Stimulated activated CD4-positive, alpha-beta T cell treated with anti-CD3 and anti-CD28 coated beads, Interleukin-2, amount 100 ng/mL, for 4 hours (primary cell): ENCODE measurements around the gene F2R.
"Not testable (repeated sequence)": the region's sequence is repeated elsewhere in the genome, so short reads cannot be mapped to it uniquely, and the experiment has no call there.

Experiments used
- DNase-seq: peaks from one replicate; pipeline ENCODE4 v3.0.0-alpha.2; 2020; ENCODE audit warnings: low read depth

Gene F2R

DNA sequence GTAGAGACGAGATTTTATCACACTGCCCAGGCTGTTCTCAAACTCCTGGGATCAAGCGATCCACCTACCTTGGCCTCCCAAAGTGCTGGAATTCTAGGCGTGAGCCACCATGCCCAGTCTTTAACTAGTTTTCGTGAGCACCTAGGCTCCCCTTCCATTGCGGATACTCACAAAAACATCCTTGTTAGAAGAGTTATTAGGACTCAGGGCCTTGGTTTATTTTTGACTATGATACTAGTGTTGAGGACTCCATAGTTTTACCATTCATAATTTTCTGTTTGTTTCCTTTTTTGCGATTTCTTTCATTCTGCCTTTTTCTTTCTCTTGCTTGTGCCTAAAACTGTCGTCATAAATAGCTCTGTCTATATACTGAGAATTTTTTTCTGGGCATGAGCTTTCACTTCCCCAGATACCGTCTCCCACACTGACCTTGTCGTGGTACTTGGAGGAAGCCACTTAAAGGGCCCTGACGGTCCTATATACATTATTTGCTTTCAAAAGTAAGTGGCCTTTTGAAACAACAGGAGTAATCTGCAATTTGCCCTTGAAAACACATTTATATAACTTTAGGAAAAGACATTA lies 5.2 kb downstream of the F2R start:
- no peak for DNase-seq

DNA sequence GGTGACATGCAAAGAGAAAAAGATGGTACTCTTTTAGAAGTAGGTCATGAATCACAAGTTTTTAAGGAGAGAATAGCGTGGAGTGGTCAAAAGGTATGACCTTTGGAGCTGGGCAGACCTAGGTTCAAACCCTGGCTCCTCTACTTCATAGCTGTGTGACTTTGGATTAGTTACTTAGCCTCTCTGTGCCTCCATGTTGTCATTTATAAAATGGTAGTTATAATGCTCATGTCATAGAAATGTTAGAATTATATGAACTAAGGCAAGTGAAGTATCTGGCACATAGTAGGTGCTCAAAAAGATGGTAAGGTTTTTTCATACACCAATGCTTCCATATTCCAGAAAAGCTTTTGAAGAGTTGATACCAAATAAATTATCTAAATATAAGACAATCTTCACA lies 7.3 kb downstream of the F2R start:
- no peak for DNase-seq

- no peak for DNase-seq
Measured at GRCh38 chr5:76723906-76724305, 8.0 kb downstream of the F2R start.

- no peak for DNase-seq
Measured at GRCh38 chr5:76724871-76725270, 8.9 kb downstream of the F2R start.

DNA sequence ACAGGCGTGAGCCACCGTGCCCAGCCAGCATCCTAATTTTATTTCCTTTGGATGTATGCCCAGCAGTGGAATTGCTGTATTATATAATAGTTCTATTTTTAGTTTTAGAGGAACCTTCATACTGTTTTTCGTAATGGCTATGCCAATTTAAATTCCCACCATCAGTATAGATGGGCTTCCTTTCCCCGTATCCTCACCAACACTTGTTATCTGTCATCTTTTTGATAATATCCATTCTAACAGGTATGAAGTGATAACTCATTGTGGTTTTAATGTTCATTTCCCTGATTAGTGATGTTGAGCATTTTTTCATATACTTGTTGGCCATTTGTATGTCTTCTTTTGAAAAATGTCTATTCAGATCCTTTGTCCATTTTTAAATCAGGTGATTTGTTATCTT lies 13.0 kb downstream of the F2R start:
- no peak for DNase-seq

DNA sequence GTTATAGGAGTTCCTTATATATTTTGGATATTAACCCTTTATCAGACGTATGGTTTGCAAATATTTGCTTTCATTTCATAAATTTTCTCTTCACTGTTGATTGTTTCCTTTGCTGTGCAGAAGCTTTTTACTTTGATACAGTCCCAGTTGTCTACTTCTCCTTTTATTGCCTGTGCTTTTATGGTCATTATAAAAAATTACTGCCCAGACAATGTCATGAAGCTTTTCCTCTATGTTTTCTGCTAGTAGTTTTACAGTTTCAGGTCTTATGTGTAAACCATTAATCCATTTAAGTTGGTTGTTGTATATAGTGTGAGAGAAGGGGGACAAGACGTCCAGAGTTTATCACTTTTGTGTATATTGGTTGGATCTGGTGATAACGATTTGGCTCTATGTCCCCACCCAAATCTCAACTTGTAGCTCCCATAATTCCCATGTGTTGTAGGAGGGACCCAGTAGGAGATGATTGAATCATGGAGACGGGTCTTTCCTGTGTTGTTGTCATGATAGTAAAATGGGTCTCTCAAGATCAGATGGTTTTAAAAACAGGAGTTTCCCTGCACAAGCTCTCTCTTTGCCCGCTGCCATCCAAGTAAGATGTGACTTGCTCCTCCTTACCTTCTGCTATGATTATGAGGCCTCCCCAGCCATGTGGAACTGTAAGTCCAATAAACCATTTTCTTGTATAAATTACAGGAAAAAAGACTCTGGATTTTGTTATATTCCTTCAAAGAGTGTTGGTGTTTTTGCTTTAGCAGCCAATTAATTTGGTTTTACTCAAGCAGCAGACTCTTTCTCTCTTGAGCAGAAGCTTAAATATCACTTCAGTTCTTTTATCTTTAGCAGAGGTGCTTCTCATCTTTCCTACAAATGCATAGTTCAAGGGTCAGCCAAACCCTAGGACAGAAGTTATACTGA lies 13.7 kb downstream of the F2R start:
- DNase-seq: no peak

DNA sequence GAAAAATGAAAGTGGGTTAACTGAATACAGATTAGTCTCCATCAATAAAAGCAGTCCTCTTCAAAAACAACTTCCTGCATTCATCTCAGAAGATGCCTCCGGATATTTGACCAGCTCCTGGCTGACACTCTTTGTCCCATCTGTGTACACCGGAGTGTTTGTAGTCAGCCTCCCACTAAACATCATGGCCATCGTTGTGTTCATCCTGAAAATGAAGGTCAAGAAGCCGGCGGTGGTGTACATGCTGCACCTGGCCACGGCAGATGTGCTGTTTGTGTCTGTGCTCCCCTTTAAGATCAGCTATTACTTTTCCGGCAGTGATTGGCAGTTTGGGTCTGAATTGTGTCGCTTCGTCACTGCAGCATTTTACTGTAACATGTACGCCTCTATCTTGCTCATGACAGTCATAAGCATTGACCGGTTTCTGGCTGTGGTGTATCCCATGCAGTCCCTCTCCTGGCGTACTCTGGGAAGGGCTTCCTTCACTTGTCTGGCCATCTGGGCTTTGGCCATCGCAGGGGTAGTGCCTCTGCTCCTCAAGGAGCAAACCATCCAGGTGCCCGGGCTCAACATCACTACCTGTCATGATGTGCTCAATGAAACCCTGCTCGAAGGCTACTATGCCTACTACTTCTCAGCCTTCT lies 16.6 kb downstream of the F2R start:
- DNase-seq: no peak

DNA sequence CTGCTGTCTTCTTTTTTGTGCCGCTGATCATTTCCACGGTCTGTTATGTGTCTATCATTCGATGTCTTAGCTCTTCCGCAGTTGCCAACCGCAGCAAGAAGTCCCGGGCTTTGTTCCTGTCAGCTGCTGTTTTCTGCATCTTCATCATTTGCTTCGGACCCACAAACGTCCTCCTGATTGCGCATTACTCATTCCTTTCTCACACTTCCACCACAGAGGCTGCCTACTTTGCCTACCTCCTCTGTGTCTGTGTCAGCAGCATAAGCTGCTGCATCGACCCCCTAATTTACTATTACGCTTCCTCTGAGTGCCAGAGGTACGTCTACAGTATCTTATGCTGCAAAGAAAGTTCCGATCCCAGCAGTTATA lies 17.1 kb downstream of the F2R start:
- no peak for DNase-seq

- DNase-seq: no peak
Measured at GRCh38 chr5:76735762-76736545, 20.0 kb downstream of the F2R start.

DNA sequence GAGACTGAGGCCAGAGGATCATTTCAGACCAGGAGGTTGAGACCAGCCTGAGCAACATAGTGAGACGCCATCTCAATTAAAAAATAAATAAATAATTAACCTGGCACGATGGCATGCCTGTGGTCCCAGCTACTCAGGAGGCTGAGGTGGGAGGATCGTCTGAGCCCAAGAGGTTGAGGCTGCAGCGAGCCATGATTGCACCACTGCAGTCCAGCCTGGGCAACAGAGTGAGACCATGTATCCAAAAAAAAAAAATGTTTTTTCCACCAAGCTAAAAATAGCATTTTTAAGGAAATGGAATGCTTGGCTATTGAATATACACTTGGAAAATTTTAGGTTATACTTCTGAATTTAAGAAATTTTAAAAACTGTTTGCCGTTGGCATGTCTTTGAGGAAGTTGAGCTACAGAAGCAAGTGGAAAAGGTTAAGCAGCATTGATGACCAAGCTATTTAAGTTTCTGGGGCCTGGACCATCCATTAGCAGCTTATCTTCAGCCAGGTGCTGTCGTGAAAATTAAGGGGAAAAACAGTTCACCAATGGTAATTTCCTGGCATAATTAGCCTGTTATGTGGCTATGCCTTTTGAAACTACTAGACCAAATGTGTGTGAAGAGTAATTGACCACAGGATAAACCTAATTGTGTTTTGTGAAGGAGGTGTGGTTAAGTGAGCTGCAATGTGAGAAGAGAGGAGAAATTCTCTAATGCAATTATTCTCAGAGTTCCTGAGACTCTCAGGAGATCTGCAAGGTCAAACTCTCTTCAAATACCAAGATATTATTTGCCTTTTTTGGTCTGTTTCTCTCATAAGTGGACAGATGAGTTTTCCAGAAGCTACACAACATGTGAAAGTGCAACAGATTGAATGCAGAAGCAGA lies 21.0 kb downstream of the F2R start:
- DNase-seq: no peak

- no peak for DNase-seq
Measured at GRCh38 chr5:76737846-76738245, 21.9 kb downstream of the F2R start.

DNA sequence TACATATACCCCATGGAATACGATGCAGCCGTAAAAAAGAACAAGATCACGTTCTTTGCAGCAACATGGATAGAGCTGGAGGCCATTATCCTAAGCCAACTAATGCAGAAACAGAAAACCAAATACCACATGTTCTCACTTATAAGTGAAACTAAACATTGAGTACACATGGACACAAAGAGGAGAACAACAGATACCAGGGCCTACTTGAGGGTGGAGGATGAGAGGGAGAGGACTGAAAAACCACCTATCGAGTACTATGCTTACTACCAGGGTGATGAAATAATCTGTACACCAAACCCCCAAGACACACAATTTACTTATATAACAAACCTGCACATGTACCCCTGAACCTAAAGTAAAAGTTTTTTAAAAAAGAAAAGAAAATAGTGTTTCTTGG lies 25.6 kb downstream of the F2R start:
- not testable (repeated sequence) for DNase-seq

DNA sequence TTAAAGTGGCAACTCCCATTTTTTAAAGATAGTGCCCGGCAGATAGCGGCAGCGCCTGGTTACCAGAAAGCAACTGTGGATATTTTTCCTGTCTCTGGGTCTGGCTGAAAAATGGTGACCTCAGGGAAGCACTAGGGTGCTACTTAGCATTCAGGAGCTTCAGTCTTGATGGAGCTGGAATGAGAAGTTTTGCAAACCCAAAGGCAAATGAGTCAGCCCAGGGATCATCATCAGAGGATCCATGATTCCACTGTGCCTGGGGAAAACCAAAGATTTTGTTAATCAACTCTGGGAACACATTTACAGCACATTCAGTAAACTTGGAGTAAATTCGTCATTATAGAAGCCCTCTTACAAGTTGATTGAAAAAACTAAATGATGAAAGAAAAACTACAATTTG lies 26.7 kb downstream of the F2R start:
- no peak for DNase-seq

DNA sequence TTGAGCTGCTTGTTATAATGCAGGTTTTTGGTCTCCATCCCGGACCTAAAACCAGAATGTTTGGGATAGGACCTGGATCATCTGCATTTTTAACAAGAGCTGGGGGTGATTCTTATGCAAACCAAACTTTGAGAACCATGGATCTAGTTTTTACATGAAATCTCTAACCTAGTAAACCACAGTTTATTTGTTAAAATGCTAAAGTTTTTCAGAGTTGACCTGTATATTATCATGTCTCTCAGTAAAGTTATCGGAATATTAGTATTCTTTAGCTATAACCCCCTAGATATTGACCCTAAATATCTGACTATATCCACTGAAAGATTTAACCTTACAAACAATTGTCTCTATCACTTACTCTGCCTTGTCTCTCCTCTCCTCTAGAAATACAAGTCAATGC lies 28.7 kb downstream of the F2R start:
- DNase-seq: no peak

DNA sequence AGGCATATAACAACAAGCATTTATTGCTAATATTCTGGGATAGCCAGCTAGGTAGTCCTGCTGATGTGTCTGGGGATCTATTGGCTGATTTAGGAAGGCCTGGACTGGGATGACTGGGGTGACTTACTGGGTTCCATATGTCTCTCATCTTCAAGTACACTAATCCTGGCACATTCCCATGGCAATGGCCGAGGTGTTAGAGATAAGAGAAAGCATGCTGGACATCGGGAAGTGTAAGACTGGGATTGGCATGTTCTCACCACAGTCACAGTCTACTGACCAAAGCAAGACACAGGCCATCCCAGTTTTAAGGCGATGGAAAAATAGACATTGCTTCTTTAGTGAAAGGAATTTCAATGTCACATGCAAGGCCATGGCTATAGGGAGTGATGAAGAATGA lies 29.7 kb downstream of the F2R start:
- no peak for DNase-seq

DNA sequence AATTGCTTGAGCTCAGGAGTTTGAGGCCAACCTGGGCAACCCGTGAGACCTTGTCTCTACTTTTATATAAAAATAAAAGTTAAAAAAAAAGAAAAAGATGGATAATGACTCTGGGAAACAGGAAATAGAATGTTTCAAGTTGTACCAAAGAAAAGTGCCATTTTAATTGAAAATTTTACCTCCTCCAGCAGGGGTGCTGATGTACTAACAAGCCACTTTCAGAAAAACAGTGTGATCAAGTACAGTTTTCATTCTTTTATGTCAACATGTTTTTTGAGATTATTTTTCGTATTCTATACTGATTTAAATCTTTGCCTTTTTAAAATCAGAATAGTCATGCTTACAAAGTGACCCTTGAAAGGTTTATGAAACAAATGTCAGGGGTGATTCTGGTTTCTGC lies 30.8 kb downstream of the F2R start:
- no peak for DNase-seq

GRCh38 chr5:76747706-76748105 lies 31.8 kb downstream of the F2R start:
- DNase-seq: no peak

DNA sequence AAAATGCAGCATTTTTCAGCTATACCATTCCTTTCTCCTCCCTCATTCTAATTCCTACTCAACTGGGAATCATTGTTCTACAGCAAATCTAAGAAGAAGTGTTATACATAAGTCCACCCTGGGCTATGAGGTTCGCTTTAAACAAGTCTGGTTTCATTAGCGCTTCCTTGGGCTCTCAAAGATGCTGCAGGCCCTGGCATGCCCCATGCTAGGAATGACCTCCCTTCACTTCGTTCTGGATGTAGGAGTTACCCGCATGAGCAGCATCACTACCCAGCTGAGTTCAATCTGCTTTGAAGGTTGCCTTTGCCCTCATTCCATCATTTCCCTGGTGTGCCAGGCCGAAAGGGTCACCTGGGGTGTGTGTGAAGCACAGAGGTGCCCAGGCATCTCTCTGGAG lies 35.4 kb downstream of the F2R start:
- DNase-seq: no peak

- no peak for DNase-seq
Measured at GRCh38 chr5:76754668-76755078, 38.7 kb downstream of the F2R start.

DNA sequence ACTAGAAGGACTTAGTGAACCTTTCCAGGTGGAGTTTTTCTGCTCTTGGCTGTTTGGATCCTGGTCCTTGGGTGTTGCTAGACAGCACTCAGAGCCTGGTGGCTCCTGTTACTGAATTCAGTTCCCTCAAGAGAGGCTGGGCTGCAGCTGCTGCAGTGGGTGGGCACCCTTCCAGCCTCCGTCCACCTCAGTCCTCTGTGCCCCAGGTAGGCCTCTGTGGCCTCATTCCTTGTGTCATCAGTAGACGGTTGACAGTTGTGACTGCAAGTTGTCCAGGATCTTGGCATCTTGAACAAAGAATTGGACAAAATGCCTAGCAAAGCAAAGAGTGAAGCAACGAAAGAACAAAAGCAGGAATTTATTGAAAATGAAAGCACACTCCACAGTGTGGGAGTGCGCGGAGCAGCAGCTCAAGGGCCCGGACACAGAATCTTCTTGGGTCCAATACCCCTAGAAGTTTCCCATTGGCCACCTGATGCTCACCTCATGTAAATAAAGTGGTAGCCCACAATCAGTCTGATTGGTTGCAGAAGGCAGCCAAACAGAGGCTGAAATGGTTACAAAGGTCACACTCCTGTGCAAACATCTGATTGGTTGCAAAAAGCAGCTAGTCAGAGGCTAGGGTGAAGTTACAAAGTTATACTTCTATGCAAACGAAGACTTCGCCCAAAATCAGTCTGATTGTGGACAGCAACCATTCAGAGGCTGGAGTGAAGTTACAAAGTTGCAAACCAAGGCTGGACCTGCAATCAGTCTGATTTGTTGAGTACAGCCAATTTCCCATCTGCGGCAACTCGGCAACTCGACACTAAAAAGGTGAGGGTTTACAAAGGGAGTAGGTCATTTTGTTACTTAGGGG lies 40.1 kb downstream of the F2R start:
- no peak for DNase-seq

- no peak for DNase-seq
Measured at GRCh38 chr5:76757049-76757448, 41.1 kb downstream of the F2R start.
